Raji (cell line): Measurements from ENCODE around the gene MPC2.

ENCODE experiments used
- POLR2A ChIP-seq: IDR thresholded peaks from 2 replicates; pipeline ENCODE4 v1.6.1; 2011; ENCODE audit warnings: low read depth, low read length, control low read depth; ENCODE audit not compliant: insufficient read depth

The MPC2 gene

GRCh38 chr1:167940264-167940663 lies 3.4 kb upstream of the MPC2 start:
- no peak for TF ChIP-seq POLR2A

- no peak for TF ChIP-seq POLR2A
Observed at GRCh38 chr1:167938080-167938636, 1.3 kb upstream of the MPC2 start.

- TF ChIP-seq POLR2A, result no peak
Observed at GRCh38 chr1:167937709-167938010, 788 bp upstream of the MPC2 start.

- TF ChIP-seq POLR2A, result peak; percentile 87
Observed at GRCh38 chr1:167936068-167936929, 573 bp downstream of the MPC2 start, which contains the start of gene DCAF6. Gene DCAF6, plus strand, starts transcription at chr1:167936683. Its CDS starts 229 bp downstream, at chr1:167936912.

- peak; percentile 93 for TF ChIP-seq POLR2A
Observed at GRCh38 chr1:167935216-167936067, 1.4 kb downstream of the MPC2 start.

- no peak for TF ChIP-seq POLR2A
Observed at GRCh38 chr1:167934426-167935215, 2.3 kb downstream of the MPC2 start.

GRCh38 chr1:167933788-167934187 lies 3.1 kb downstream of the MPC2 start:
- TF ChIP-seq POLR2A, result no peak

- no peak for TF ChIP-seq POLR2A
Observed at GRCh38 chr1:167929725-167930124, 7.1 kb downstream of the MPC2 start.

GRCh38 chr1:167928457-167928852 lies 8.4 kb downstream of the MPC2 start:
- TF ChIP-seq POLR2A, result no peak

GRCh38 chr1:167927046-167927754 lies 9.7 kb downstream of the MPC2 start:
- no peak for TF ChIP-seq POLR2A

- TF ChIP-seq POLR2A, result no peak
Observed at GRCh38 chr1:167926486-167926997, 10.3 kb downstream of the MPC2 start.

- TF ChIP-seq POLR2A, result no peak
Observed at GRCh38 chr1:167924543-167925231, 12.2 kb downstream of the MPC2 start.

GRCh38 chr1:167924102-167924501 lies 12.8 kb downstream of the MPC2 start:
- no peak for TF ChIP-seq POLR2A
